Measurements from ENCODE around the gene SERINC3.

DNA sequence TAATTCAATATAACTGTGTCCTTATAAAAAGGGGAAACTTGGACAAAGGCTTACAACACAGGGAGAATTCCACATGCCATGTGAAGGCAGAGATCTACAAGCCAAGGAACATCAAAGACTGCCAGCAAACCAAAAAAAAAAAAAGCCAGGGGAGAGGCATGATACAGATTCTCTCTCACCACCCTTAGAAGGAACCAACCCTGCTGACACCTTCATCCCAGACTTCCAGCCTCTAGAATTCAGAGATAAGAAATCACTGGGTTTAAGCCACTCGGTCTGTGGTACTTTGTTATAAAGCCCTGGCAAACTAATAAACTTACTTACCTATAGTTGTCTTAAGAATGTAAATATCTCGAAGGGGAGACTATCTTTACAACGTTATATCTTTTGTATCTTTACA lies 4.4 kb downstream of the SERINC3 start:
- TF ChIP-seq SMAD1 (IDR thresholded peaks at IDR 0.05; ENCODE audit: low read depth, partially characterized antibody) (no peak), EZH2 (IDR thresholded peaks at IDR 0.05; ENCODE audit: borderline replicate concordance, control insufficient read depth, low read depth, low read length) (no peak), TARDBP (IDR thresholded peaks at IDR 0.05; ENCODE audit: borderline replicate concordance) (no peak), SRF (IDR thresholded peaks at IDR 0.05; ENCODE audit: low read depth in 2 of 2, low read length in 2 of 2) (no peak), EGR1 (IDR thresholded peaks at IDR 0.05; ENCODE audit: borderline replicate concordance in 1 of 2, low read depth in 2 of 2, low read length in 2 of 2) (no peak), POLR2AphosphoS2 (IDR thresholded peaks at IDR 0.05; ENCODE audit: low read depth, low read length) (no peak), POLR2AphosphoS5 (IDR thresholded peaks at IDR 0.05; ENCODE audit: low read length) (no peak), CREM (IDR thresholded peaks at IDR 0.05; ENCODE audit: low read depth) (no peak)
- TF ChIP-seq, protein P1, sequence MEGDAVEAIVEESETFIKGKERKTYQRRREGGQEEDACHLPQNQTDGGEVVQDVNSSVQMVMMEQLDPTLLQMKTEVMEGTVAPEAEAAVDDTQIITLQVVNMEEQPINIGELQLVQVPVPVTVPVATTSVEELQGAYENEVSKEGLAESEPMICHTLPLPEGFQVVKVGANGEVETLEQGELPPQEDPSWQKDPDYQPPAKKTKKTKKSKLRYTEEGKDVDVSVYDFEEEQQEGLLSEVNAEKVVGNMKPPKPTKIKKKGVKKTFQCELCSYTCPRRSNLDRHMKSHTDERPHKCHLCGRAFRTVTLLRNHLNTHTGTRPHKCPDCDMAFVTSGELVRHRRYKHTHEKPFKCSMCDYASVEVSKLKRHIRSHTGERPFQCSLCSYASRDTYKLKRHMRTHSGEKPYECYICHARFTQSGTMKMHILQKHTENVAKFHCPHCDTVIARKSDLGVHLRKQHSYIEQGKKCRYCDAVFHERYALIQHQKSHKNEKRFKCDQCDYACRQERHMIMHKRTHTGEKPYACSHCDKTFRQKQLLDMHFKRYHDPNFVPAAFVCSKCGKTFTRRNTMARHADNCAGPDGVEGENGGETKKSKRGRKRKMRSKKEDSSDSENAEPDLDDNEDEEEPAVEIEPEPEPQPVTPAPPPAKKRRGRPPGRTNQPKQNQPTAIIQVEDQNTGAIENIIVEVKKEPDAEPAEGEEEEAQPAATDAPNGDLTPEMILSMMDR (IDR thresholded peaks at IDR 0.05 in 2 of 3, conservative IDR thresholded peaks at IDR 0.05 in 1 of 3; ENCODE audit: control insufficient read depth in 2 of 3, extremely low read depth in 1 of 3, insufficient read depth in 1 of 3, low read depth in 3 of 3, low read length in 3 of 3): no peak
